EH (cell line): ENCODE results near the gene SLC16A11.
"Not testable (repeated sequence)": the region's sequence is repeated elsewhere in the genome, so short reads cannot be mapped to it uniquely, and the experiment has no call there.

ENCODE experiments used
- DNase-seq: peaks from one replicate; pipeline ENCODE4 v3.0.0-alpha.2; 2015; ENCODE audit warnings: low read depth

SLC16A11 gene, protein sequence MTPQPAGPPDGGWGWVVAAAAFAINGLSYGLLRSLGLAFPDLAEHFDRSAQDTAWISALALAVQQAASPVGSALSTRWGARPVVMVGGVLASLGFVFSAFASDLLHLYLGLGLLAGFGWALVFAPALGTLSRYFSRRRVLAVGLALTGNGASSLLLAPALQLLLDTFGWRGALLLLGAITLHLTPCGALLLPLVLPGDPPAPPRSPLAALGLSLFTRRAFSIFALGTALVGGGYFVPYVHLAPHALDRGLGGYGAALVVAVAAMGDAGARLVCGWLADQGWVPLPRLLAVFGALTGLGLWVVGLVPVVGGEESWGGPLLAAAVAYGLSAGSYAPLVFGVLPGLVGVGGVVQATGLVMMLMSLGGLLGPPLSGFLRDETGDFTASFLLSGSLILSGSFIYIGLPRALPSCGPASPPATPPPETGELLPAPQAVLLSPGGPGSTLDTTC

DNA sequence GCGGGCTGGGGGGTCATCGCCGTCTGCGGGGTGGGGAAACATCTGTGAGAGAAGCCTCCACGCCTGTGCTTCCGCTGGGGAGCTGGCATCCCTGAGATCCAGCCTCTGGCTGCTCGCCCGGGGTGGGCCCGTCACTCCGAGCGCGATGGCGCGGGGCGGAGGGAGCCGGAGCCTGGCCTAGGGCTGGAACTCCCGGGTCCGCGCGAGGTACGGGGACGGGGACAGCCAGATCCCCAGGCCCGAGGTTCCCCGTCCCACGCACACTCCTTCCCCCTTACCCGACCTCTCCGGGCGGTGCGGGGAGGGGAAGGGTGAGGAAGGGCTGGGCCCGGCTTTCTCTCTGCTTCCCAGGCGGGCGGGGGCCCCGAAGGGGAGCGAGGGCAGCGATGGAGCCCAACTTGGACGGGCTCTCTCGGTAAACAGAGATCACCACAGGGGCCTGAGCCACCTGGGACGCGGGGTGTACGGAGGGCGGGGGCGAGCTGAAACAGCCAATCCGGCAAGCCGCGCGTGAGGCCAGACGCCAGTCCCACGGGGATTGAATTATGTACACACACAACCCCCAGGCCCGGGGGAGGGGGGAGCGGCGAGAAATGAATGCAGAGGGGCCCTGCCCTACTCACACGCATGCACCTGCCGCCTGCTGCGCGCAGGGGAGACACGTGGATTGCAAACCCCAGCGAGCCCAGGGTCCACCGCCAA is at the start of gene SLC16A11:
Gene SLC16A11, minus strand, starts transcription at position 596 of the 702 bp plus-strand sequence. Its CDS starts 579 bp downstream, at position 17.
- peak; percentile 38 for DNase-seq

DNA sequence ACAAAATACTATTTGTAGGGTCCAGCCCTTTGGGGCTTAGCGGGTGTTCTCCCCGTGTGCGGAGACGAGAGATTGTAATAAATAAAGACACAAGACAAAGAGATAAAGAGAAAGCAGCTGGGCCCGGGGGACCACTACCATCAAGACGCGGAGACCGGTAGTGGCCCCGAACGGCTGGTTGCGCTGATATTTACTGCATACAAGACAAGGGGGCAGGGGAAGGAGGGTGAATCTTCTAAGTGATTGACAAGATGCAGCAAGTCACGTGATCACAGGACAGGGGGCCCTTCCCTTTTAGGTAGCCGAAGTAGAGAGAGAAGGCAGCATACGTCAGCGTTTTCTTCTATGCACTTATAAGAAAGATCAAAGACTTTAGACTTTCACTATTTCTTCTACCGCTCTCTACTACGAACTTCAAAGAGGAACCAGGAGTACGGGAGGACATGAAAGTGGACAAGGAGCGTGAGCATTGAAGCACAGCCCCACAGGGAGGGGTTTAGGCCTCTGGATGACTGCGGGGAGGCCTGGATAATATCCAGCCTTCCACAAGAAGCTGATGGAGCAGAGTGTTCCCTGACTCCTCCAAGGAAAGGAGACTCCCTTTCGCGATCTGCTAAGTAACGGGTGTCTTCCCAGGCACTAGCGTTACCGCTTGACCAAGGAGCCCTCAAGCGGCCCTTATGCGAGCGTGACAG is 47.6 kb upstream of the SLC16A11 start:
- not testable (repeated sequence) for DNase-seq

DNA sequence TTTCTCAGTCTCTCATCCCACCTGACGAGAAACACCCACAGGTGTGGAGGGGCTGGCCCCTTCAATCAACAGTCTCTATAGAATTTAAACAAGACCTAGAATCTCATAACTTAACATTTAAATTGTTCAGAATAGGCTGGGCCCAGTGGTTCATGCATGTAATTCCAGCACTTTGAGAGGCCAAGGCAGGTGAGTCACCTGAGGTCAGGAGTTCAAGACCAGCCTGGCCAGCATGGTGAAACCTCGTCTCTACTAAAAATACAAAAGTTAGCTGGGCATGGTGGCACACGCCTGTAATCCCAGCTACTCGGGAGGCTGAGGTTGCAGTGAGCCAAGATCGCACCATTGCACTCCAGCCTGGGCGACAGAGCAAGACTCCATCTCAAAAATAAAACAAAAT is 45.7 kb upstream of the SLC16A11 start:
- DNase-seq, result not testable (repeated sequence)

DNA sequence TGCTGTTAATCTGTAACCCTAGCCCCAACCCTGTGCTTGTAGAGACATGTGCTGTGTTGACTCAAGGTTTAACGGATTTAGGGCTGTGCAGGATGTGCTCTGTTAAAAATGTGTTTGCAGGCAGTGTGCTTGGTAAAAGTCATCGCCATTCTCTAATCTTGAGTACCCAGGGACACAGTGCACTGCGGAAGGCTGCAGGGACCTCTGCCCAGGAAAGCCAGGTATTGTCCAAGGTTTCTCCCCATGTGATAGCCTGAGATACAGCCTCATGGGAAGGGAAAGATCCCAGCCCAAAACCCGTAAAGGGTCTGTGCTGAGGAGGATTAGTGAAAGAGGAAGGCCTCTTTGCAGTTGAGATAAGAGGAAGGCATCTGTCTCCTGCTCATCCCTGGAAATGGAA is 44.5 kb upstream of the SLC16A11 start:
- not testable (repeated sequence) for DNase-seq

DNA sequence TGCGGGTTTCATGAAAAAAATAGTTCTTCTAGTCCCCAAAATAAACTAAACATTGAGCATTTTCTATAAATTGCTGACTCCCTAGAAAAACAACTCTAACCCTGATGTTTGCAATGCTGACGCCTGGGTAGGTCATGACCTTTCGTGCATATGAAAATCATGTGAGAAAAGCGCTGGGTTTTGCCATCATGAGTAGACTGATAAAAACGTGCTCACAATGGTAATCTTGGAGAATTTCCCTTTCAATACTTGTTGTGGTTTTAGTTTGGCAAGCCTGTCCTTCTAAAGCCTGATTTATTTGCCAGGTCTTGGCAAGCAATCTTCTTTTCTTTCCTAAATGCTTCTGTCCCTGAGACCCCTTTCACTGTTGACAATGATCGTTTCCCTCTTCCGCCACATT is 40.2 kb upstream of the SLC16A11 start:
- DNase-seq, result no peak

DNA sequence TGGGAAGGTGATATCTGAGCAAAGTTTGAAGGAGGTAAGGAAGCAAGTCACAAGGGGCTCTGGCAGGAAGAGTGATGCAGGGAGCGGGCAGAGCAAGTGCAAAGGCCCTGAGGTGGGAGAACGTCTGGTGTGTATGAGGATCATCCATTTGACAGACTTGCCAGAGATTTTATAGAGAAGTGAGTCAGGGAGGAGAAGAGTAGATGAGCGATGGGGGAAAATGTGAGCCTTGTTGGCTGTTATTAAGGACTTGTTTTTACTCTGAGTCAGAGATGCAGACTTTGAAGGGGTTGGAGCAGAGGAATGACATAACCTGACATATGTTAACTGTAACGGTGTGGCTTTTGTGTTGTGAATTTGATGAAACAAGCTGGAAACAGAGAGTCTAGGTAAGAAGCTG is 39.7 kb upstream of the SLC16A11 start:
- DNase-seq, result peak; percentile 10

DNA sequence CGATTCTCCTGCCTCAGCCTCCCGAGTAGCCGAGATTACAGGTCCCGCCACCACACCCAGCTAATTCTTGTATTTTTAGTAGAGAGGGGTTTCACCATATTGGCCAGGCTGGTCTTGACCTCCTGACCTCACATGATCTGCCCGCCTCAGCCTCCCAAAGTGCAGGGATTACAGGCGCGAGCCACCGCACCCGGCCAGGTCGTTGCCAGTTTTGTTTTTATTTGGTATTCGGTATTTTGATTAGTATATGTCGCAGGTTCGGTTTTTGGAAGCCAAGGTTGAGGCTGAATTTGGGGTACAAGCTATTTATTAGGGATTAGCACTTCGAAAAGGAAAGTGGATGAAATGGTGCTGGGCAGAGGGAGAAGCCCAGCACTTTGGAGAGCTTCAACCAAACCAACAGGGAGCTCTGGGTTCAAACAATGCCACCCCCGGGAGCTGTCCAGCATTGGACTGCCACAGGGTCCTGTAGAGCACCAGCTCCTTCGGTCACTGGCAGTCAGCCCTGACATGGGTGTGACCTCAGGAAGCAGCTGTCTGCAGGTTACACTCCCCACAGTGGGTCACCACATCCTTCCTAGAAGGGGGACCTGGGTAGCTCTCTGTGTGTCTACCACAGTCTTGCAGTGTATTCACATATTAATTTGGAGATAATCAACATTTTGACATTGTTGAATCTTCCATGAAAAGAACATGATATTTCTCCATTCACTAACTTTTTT is 37.6 kb upstream of the SLC16A11 start:
- no peak for DNase-seq

DNA sequence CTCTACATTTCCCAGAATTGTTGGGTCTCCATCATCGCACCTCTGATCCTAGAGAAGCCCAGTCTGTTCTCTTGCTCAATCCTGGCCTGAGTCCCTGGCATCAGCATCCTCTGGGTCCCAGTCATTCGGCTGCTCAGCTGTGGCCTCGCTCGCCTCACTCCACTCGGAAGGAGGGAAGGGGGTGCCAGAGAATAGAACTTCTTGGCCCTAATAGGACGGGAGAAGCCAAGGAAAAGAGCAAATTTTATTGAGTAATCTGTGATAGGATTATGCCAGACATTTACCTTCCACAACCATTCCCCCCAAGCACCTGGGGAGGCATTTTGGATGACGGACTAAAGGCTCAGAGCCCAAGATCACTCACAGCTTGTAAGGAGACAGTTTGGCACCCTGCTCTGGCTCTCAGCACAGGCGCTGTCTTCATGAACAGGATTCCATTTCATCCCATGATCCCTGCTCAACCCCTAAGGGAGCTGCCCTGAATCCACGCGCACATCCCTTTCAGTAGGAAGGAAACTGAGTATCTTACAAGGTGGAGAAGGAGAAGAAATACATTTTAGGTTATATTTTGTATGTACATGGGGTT is 36.7 kb upstream of the SLC16A11 start:
- DNase-seq, result no peak

DNA sequence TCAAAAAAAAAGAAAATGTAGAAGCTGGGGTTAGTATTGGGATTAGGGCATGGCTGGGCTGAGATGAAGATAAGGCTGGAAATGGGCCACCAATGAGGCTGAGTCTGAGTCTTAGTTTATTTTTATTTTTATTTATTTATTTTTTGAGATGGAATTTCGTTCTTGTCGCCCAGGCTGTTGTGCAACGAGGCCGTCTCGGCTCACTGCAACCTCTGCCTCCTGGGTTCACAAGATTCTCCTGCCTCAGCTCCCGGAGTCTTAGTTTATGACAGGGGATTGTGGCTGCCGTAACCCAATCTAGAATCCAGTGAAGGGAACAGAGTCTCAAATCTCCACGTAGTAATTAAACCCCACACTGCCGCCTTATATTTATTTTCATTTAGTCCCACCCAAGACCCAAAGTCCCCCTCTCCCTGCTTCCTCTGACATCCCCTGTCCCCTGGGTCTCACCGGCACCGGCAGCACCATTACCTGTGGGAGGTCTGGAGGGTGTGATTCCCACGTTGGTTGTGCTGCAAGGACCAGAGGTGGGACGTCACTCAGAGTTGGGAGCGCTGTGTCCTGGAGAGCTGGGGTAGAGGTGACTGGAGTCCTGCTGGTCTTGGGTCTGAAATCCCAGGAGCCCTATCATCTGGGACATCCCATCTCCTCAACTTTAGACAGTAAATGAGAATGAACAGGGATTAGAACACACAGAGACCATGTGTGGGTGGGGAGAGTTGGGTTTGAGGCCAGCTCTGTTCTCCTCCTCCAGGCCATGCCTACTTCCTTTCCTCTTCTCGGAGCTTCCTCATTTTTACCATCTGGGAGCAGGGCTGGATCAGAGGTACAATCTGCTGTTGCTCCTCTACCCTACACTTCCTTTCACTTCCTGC is 35.9 kb upstream of the SLC16A11 start, which contains the start of gene CLEC10A:
Gene CLEC10A, minus strand, starts transcription at position 671 of the 875 bp plus-strand sequence. CDS start 1,439 bp downstream, outside the sequence.
- no peak for DNase-seq

DNA sequence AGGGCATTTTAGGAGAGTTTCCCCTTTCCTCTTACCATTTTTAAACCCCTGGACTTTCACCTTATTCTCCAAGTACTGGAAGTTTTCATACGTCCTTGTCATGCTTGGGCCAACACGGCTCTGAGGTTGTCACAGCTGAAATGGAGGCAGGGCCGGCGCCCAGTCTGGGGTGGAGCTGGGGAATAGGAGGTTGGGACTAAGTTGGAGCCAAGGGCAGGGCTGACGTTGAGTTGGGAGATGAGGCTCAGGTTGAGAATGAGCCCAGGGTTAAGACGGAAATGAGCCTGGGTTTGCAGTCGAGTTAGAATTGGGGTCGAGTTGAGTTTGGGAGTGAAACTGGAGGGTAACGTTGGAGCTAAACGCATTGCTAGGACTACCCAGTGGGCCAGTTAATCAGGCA is 34.8 kb upstream of the SLC16A11 start:
- DNase-seq, result no peak

DNA sequence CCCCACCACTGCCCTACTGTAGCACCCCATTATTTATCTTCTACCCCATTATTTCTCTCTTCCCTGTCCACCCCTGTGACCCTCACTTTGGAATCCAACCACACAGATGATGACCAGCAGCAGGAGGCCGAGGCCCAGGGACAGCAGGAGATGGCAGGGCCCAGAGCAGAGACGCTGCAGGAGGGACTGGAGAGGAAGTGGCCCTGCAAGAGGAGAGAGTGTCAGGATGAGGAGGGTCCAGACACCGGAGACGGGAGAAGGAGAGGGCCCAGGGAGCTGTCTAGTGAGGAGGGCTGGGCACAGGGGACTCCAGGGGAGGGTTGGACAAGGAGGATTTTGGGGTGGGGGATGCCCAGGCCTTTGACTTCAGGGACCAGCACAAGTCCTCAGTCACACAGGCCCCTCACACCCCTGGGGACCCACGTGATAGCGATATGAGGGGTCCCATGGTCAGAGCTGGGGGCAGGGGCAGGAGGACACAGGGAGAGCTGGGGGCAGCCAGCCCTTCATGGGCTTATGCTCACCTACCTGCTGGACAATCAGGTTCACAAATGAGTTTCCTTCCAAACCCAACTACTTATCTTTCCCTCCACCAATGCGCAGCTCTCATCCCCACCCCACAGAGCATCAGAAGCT is 34.1 kb upstream of the SLC16A11 start:
- DNase-seq, result no peak

DNA sequence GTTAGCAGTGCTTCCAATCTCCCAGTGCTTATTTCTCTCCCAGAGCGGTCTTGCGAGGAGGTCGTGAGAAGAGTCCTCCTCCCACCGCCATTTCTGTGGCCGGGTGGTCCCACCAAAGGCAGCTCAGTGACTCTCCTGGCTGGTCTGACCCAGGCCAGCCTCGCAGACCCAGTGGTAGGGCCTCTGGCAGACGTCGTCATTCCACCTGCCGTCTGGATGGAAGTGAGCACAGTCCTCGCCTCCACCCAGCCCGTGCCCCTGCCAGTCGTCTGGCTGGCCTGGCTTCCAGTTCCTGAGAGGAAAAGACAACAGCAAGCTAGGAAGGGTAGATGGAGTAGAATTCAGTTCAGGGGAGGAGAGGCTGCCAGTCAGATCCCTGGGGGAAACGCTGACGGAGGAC is 31.0 kb upstream of the SLC16A11 start:
- no peak for DNase-seq

DNA sequence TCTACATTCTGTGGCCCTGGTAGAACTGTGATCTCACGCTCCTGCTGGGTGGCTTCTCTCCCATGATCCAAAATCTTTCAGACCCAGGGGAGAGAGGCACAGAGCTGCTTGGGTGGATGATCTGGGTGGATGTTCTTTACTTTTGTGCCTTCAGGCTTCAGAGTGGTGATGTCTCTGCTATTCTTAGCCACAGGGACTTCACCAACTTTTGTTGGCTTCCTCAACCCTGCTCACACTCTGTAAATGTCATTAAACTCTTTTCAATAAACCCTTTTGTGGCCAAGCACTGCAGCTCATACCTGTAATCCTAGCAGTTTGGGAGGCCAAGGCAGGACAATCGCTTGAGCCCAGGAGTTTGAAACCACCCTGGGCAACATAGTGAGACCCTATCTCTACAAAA is 28.5 kb upstream of the SLC16A11 start:
- DNase-seq, result no peak

DNA sequence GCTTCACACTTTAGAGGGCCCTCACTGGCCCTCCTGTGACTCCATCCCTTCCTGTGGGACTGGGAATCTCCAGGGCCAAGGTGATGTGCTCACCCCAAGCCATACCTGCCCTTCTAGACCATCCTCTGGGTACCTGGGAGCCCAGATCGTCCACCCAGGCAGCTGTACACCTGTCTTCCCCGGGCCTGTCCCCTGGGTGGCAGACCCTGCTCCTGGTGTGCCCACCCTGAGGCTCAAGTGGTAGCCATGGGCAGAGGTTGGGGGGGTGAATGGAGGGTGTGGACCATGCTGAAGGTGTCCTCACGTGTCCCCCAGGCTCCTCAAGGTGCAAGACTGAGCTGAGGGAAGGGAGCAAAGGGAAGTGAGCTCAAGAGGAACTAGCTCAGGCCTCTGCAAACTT is 26.8 kb upstream of the SLC16A11 start:
- DNase-seq, result no peak

DNA sequence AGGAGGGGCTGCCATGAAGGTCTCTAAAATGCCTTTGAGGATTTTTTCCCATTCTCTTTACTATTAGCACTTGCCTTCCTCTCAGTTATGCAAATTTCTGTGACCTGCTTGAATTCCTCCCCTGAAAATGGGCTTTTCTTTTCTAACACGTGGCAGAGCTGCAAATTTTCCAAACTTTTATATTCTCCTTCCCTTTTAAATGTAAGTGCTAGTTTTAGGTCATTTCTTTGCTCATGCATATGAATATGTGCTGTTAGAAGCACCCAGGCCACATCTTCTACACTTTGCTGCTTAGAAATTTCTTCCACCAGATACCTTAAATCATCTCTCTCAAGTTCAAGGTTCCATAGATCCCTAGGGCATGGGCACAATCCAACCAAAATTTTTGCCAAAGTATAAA is 24.4 kb upstream of the SLC16A11 start:
- no peak for DNase-seq

DNA sequence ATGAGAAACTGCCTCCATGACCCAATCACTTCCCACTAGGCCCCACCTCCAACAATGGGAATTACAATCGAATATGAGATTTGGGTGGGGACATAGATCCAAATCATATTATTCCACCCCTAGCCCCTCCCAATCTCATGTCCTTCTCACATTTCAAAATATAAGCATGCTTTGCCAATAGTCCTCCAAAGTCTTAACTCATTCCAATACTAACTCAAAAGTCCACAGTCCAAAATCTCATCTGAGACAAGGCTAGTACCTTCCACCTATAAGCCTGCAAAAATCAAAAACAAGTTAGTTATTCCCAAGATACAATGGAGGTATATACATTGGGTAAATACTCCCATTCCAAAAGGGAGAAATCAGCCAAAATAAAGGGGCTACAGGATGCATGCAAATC is 23.3 kb upstream of the SLC16A11 start:
- DNase-seq, result no peak

DNA sequence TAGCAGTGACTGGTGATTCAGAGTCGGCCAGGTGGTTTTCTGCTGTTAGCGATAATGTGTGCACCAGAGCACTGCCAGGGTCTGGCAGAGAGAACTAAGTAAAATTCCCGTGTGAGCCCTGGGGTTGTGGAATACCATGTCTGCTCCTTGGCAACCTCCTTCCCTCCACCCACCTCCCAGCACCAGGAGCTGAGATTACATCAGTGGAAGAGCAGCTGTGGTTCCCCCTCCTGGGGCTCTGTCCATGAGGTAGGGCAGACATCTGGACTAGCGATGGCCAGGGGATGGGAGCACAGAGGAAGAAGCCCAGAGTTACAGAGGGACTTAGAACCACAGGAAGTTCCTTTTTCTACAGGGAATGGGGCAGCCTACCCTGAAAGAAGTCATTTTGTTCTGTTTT is 20.4 kb upstream of the SLC16A11 start:
- no peak for DNase-seq

DNA sequence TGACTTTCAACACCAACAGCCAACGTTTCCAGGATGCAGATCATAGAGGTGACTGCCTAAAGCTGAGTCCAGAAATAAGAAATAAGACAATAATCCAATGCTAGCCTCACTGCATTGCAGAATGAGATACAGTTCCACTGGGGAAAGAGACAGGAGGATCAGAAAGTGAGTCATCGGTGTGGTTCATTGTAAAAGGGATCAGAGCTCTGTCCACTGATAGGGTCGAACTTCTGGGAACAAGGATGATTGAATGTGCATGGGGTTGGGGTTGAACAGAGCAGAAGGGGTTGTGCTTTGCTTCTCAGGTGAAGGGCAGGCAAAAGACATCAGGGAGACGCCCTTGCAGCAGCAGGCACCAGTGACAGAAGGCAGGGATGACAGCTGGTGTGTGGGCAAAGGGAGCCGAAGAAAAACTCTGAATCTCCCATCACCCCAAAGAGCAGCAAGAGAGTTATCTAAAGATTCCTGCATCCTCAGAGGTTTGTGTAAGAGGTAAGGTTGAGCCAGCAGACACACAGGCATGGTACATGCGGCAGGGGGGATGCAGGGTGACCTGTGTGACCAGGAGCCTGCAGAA is 19.7 kb upstream of the SLC16A11 start:
- DNase-seq, result no peak

DNA sequence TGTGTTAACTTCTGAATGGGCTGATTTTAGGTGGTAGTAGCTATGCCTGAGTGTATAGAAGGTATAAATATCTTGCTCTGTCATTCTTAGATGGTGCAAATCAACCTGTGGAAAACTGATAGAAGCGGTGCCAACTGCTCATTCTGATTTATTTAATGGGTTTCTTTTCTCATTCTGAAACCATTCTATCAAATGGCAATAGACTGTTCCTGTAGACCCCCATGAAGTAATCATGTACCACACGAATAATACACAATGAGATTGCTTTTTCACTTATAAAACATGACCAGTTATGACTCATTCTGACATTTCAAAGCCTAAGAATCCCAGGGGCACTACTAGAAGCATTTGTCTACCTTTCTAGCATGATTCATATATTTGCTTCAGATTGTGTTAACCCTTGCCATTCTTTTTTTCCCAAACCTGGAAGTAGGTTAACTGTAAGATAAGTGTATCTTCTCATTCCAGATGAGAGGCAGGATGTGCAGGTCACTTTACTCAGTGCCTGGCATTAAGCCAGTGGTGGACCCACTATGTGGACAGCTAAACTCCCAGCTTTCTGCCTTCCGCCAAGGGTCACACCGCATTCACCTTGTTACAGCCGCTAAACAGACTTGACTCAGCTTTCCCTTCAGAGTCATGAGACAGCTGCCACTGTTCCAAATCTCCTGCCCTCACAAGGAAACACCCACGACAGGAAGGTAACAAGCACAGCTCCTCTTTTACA is 16.4 kb upstream of the SLC16A11 start:
- no peak for DNase-seq
